ENCODE results near the gene GALNT3. TPM values are rescaled to one million over a fixed set of nuclear protein-coding genes. Genes with fewer than 3 reads are reported as not detected.

The GALNT3 gene
- total and polyA plus RNA-seq, 2 of the 8 experiments (the other 6 are each of a cell fraction or from before 2014, with no cell fraction given) = 3.4 to 23.6 TPM

DNA sequence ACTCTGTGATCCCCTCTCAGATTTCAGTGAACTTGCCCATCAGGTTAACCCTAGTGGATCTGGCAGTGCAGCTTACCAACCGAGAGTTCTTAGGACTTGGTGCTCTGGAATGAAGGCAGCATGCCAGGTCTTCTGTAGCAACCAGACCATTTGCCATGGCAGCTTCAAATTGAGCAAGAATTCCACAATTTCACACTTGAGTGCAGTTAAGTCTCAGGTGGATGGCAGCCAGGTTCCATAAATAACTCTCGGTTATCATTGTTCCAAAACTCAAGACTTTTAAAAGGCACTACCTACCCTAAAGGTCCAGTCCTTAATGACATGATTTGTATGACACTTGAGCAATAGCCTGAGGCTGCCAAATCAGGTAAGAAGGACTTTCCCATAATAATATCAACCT, 48.1 kb downstream of the GALNT3 start:
- Histone ChIP-seq H3K4me1 (replicated peaks in 1 of 4; ENCODE audit: control insufficient read depth in 3 of 4, insufficient read depth in 4 of 4, low read length in 3 of 4) (no peaks in the 10 kb centered on the region), H3K14ac (ENCODE audit: insufficient read length) (no peak overlapping the region), H2BK120ac (replicated peaks; ENCODE audit: low read depth, low read length) (no peak overlapping the region), H2AFZ (ENCODE audit: low read length) (no peak overlapping the region), H4K91ac (replicated peaks; ENCODE audit: insufficient read length, low read length) (no peak overlapping the region), H3K79me1 (ENCODE audit: low read depth, low read length) (no peaks in the 10 kb centered on the region), H2BK20ac (ENCODE audit: low read length) (no peak overlapping the region), H2AK5ac (ENCODE audit: low read depth, low read length) (no peak overlapping the region), H2BK5ac (ENCODE audit: low read depth, low read length) (no peak overlapping the region), H3K27me3 (replicated peaks in 1 of 4; ENCODE audit: control insufficient read depth in 3 of 4, extremely low read depth in 1 of 4, insufficient read depth in 3 of 4, low read length in 3 of 4) (no peaks in the 10 kb centered on the region), H4K8ac (ENCODE audit: extremely low read depth, insufficient read depth, low read length) (no peak overlapping the region), H3K4ac (replicated peaks; ENCODE audit: insufficient read length, low read depth, low read length) (no peak overlapping the region), H4K20me1 (replicated peaks in 1 of 2; ENCODE audit: control insufficient read depth in 1 of 2, insufficient read depth in 2 of 2, low read length in 2 of 2) (no peaks in the 10 kb centered on the region), H3K9ac (replicated peaks in 1 of 4; ENCODE audit: extremely low read depth in 1 of 4, low read depth in 3 of 4, low read length in 3 of 4) (no peak overlapping the region), H3K18ac (ENCODE audit: extremely low read depth, low read length) (no peak overlapping the region), H3K23me2 (ENCODE audit: low read depth, low read length) (no peaks in the 10 kb centered on the region), H4K5ac (ENCODE audit: insufficient read length, low read depth, low read length) (no peak overlapping the region), H3K4me2 (ENCODE audit: insufficient read depth in 1 of 2, low read depth in 2 of 2, low read length in 2 of 2) (no peak overlapping the region), H3K36me3 (ENCODE audit: control insufficient read depth in 2 of 4, insufficient read depth in 4 of 4, low read length in 3 of 4) (peaks cover 0 to 51% (median 11%) of the 10 kb centered on the region in 4 experiments; a peak in 4 of 8 replicates), H3K23ac (ENCODE audit: insufficient read length) (no peak overlapping the region), H3K27ac (ENCODE audit: low read depth, low read length) (no peak overlapping the region), H3K79me2 (ENCODE audit: control insufficient read depth in 1 of 2, insufficient read depth in 2 of 2, low read length in 2 of 2) (no peaks in the 10 kb centered on the region), H3K4me3 (ENCODE audit: extremely low read depth in 1 of 4, insufficient read depth in 2 of 4, low read depth in 3 of 4, low read length in 4 of 4) (no peak overlapping the region), H3K56ac (replicated peaks; ENCODE audit: insufficient read length, low read depth, low read length) (no peak overlapping the region), H2BK15ac (ENCODE audit: low read length) (no peak overlapping the region), H3K9me3 (ENCODE audit: insufficient read depth in 2 of 2, low read depth in 1 of 2, low read length in 1 of 2) (no peaks in the 10 kb centered on the region), H2BK12ac (ENCODE audit: low read depth, low read length) (no peak overlapping the region)
- CTCF ChIA-PET (ENCODE audit: partially characterized antibody) = interaction anchor here (1.2 kb wide), 1 partner anchor 195 kb away, joined by 3 read pairs; no protein-coding TSS in a partner anchor
- 85% methylated on average over 2 of the region's 2 CpGs; no CpG with 5 or more reads in 1 of the 2 experiments for WGBS, 2 experiments (ENCODE audit: extremely low coverage in 1 of 2, insufficient coverage in 1 of 2, insufficient read length in 1 of 2, insufficient replicate concordance in 2 of 2, low coverage in 1 of 2, low lambda C conversion rate in 2 of 2, missing lambda C conversion rate in 1 of 2)
- FAIRE-seq (no peak), DNase-seq (ENCODE audit: low read depth in 1 of 2, low spot score in 2 of 2) (no peak)
- POLR2A ChIA-PET (ENCODE audit: partially characterized antibody) = no interaction called here
- TF ChIP-seq SUZ12 (IDR thresholded peaks at IDR 0.05; ENCODE audit: low read length) (no peak), CEBPB (IDR thresholded peaks at IDR 0.05; ENCODE audit: low read depth, low read length) (no peak), NANOG (IDR thresholded peaks at IDR 0.05; ENCODE audit: insufficient read depth, low read depth, low read length, poor library complexity, severe bottlenecking) (no peak)
